NCI-H146 treated with DMSO at 0.1 percent for 48 hours (cell line): ENCODE measurements around the gene WDPCP.
A peak's percentile ranks its signal among the peaks of the same experiment; 100 is the strongest.
"Not testable (repeated sequence)": the region's sequence is repeated elsewhere in the genome, so short reads cannot be mapped to it uniquely, and the experiment has no call there.

Experiments used
- DNase-seq: peaks from one replicate; lab custom pipeline; 2025; ENCODE audit not compliant: unreplicated experiment; lab: John Stamatoyannopoulos, UW

Gene WDPCP

DNA sequence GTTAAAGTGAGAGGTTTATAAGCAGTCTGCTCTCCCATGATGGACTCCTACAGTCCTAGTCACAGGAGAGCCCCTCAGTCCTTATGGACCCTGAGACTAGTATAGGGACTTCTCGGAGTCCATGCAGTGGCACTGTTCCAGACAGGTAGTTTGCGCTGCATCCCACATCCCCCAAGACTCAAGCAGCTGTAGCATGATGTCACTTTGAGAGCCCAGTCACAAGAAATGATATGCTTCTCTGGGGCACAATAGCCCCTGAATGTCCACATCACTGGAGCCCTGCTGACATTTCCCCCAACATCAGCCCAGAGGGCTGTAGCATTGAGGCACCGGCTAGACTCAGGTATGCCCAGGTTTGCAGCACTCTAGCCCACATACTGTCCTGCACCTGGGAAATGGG, 317.6 kb downstream of the WDPCP start:
- no peak for DNase-seq

DNA sequence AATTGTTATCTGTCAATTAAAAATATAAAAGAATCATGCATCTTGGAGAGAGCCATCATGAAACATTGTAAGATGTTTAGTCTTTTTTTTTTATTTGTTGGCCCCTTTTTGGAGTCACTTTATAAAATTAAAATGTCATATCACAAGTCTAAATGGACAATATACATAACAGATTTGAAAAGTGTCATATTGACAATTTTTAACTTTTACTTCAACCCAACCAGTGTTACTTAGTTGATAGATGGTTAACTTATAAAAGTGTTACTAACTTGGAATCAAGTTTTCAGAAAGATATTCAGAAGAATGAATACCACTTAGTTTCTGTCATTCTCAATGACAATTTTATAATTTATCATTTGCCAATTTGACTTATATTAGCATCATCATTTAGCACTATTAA, 319.3 kb downstream of the WDPCP start:
- DNase-seq: no peak

DNA sequence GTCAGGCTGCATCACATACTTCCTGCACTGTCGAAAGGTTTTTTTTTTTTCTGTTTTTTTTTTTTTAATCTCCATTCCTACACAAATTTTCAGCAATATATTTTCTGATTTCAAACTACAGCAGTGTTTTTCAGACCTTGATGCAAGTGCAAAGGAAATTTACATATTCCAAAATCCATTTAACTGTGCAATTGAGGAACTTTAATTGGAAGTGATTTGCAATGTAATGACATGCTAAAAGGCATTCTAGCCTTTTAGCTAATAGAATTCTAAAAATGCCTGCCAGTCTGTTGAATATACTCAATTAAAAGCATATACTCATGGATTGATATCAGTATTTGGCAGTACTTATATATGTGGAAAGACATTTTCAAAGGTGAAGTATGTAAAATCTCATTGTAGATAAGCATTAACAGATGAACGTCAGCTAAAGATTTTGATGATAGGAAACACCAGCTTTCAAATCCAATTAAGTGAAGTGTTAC, 327.1 kb downstream of the WDPCP start:
- no peak for DNase-seq

DNA sequence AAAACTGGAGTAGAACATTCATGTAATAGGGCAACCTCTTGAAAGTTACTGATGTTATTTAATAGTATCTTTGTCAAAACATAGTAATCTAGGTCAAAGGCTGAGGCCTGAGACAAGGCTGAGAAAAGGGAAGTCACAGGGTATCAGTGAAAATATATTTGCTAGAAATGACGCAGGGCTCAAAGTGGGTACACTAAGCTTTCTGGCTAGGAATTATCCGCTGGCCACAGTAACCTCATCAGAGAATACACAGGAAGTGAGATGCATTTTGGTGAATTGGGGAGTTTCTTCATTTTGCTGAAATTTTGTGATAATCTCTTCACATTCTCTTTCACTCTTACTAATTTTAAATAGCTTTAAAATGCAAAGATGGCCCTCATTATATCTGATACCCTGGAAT, 330.8 kb downstream of the WDPCP start:
- DNase-seq: no peak

DNA sequence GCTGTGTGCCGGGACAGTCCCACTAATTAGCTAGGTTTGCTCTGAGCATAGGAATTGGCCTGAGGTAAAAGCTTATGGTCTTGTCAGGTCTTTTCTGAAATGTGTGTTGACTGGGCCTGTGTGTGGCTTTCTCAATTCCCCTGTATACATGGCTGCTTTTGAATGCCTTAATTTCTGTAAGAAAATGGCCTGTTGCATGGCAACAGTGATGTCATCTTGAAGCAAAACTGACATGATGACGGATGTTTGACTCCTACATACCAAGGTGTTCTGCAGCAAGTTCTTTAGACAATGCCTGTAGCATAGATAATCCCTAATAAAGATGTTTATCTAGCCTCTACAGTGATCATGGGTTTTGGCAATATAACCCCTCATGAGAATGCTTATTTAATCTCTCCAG, 339.1 kb downstream of the WDPCP start:
- no peak for DNase-seq

DNA sequence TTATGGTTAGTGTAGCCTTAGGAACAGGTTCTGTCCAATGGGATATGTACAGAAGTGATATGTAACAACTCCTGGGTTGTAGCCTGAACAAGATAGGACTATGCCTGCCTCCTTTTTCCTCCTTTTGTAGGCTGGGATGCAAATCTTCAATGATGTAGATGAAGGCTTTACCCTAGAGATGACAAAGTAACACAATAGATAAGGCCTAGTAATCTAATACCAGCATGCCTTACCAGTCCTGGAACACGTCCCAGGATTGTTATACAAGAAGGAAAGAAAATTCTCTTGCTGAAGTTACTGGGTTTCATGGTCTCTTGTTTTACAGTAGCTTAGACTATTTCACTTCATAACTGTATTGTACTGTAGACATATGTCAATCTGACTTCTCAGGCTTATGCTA, 345.5 kb downstream of the WDPCP start:
- no peak for DNase-seq

DNA sequence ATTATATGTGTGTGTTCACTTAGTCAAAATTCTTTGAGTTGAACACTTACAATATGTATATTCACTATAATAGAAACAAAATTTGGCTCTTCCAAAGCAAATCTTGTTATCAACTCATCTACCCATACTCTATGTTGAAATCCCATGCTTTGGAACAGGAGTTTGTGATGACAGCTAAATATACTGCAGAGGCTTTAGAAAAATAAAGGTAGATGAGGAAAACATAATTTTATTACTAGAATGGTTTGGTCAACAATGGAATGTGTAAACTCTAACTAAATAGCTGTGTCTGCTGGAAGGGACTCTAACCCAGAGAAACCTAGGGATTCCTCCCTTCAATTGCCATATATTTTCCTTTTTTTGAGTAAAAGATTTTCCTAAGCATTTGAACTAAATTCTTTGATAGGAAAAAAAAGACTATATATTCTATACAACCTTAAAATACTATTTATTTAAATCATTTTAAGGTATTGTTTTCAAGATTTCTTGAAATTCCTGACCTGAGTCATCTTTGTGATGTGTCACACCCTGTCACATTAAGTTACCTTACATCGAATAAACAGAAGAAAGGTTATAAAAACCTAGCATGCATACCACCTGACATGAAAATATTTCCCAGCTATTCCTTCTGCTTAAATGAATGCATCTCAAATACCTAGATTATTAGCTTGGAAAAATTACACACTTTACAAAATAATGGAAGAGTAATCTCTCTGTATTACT, 362.2 kb downstream of the WDPCP start:
- no peak for DNase-seq

DNA sequence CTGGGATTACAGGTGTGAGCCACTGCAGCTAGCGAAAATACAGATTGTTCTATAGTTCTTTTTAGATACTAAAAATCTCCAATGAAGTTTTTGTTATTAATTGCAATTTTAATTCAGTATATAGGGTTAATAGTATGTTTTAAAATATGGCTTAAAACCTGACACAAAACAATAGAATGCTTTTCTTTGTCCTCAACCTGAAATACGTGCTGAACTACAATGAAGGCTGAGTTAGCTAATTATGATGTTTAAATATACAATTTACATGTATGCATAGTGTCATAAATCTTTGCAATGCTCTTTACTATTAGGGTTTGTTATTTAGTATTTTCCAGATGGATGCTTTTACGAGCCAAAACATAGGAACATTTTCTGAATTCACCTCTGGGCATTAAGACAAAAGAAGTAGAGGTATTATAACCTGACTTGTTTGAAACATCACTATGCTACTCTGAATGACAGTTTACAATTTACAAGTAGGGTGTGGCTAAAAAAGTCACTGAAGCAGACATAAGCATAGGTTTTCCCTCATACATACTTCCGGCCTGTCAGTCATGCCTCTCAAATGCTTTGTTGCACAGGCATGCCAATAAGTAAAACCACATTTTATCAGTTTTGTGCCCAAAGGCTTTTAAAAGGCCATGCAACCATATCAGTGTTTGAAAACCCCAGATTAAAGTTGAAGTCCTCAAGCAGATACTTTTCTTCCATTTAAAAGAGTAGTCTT, 369.3 kb downstream of the WDPCP start:
- no peak for DNase-seq

DNA sequence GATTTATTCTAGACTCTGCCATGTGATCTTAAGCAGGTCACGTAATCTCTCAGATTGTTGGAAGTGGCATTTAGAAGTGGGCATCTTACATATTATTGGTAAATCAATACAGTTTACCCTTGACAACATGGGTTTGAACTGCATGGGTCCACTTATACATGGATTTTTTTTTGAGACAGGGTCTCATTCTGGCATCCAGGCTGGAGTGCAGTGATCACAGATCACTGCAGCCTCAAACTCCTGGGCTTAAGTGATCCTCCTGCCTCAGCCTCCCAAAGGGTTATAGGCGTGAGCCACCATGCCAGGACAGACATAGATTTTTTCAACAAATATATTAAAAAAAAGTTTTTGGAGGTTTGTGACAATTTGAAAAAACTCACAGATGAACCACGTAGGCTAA, 393.0 kb downstream of the WDPCP start:
- DNase-seq: no peak

DNA sequence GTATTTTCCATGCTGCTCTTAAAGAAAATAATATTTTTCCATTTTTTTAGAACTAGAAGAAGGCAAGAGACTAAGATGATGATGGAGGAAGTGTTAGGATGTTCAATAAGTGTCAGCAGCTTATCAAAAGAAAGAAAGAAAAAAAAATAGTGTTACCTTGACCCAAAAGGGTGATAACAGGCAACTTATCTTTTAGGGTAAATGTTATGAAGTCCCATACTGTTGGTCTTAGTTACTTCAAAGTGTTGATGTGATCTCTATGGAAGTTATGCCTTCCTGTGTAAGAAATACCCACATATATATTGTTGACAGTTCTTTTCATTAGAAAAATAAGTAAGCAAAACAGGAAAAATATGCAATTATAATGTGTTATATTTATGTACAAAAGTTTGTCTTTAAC, 394.1 kb downstream of the WDPCP start:
- no peak for DNase-seq

DNA sequence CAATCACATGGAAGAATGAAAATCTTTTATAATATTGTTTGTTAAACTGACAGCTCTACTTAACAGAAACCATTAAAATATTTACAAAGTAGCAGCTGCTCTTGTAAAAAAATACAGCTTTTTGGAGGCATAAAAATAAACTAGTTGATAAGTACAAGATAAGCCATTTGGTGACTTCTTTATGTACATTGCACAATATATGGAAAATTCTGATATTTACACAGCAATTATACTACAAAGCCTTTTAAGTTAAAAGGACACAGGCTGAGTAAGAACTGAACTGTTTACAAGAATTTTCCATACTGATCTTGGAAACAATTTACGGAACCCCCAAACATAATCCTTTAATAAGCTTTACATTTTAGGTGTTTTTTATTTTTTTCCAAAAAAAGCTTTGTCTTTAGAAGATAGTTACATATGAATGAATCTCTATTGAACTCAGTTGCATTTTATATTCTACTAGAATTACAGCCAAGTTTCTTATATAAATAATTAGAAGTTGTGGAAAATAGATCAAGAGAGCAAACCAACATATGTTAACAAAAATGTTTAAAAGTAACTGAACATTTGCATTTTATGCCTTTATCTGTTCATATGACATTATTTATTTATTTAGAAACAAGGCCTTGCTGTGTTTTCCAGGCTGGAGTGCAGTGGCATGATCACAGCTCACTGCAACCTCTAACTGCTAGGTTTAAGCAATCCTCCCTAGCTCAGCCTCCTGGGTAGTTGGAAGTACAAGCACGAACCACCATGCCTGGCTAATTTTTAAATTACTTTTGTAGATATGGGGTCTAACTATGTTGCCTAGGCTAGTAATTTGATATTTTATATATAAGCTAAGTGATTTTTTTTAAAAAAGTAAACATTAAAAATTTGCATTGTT, 395.1 kb downstream of the WDPCP start:
- DNase-seq: peak; percentile 92

DNA sequence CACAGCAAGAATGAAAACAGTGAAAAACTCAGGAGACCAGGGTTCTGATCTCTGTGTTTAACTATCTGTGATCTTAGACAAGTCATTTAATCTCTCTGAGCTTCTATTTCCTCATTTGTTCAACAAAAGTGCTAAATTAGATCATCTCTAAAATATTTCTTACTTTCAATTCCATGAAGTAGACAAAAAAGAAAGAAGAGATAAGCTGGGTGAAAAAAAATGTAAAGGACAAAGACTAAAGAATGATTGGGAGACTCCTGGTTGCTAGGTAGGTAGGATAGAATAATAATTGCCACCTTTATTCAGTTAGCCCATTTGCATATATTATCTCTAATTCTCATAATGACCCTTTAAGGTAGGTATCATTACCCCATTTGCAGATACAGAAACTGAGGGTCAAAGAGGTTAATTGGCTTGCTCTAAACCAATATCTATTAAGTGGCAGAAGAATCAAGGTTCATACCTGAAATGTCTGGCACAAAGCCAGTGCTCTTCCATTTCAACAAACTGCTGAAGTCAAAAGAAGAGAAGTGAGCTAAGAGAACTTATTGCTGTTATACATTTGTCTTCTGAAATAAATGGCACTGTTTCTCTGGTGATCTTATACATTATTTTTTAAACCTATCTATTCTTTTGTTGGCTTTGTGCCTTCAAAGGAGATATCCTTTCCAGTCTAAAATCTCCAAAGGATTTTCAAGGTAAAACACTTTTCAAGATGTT, 395.9 kb downstream of the WDPCP start:
- peak; percentile 93 for DNase-seq

DNA sequence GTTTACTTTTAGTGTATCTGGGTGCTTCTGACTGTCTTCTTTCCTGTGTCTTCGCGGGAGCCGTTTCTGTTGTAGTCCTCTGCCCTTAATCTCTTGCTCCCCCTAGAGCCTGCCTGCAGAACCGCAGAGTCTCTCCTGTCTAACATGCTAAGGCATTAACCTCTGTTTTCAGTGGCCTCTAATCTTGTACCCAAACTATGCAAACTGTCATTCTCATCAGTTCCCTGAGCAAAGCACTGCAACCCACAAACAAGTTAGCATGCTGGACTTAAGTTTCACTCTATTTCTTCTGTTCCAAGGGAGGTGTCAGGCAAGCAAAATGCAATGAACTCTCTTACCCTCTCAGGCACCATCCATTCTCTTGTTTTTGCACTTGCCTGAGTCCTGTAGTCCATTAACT, 399.3 kb downstream of the WDPCP start:
- no peak for DNase-seq

DNA sequence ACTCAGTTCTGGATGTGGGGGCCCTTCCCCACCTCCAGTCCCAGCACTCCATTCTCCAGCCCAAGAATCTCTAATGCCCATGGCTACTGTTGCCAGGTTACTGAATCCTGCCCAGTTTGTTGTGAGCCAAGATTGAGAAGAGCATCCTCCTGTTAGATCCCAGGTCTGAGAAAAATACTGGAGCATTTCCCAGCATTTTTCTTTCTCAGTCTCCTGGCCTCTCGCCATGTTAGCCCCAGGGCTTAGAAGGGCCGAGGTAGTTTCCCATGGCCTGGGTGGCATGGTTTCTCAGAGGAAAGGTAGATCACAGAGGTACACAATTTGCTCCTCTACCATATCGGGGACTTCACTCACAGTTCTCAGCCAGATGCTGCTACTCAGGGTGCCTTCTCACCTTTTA, 401.9 kb downstream of the WDPCP start:
- no peak for DNase-seq

DNA sequence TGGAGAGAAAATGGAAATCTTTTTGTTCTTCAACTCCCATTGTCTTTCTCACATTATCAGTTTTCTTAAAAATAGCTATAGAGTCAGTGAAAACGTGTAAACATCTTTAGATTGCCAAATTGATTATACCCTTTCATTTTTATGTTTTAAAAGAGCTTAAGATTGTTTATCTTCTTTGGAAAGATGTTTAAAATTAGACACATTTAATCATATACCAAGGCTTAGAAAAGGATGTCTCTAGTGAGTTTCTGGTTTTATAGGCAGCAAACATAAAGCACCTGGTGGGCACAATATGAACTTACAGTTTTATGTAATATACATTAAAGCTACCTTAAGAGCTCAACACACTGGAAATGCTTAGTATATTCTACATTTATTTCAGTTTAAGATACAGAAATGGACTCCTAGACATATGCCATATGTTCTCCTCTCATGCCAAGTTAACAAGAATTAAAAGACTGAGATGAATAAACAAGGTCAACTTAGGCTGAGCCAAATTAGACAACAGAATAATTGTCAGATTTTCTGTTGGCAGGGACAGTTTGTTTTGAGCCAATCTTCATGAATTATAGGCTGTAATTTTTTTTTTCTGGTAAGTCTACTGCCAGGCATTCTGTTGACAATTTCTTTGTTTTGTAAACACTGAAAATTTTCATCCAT, 425.0 kb downstream of the WDPCP start:
- no peak for DNase-seq

DNA sequence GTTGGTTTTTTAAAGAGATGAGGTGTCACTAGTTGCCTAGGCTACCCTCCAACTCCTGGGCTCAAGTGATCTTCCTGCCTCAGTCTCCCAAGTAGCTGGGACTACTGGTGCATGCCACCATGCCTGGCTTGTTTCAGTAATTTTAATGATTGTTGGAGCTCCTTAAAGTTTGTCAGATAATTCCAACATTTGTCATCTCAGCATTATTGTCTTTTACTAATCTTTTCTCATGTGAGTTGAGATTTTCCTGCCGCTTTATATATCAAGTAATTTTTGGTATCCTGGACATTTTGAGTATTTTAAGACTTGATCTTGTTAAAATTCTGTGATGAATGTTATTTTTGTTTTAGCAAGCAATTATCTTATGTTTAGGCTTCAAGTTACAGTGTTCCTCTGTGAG, 429.0 kb downstream of the WDPCP start:
- no peak for DNase-seq

DNA sequence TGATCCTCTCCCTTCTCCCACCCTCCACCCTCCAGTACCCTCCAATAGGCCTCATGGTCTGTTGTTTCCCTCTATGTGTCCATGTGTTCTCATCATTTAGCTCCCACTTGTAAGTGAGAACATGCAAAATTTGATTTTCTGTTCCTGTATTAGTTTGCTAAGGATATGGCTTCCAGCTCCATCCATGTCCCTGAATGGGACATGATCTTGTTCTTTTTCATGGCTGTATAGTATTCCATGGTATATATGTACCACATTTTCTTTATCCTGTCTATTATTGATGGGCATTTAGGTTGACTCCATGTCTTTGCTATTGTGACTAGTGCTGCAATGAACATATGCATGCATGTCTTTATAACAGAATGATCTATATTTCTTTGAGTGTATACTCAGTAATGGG, 451.6 kb downstream of the WDPCP start:
- not testable (repeated sequence) for DNase-seq

DNA sequence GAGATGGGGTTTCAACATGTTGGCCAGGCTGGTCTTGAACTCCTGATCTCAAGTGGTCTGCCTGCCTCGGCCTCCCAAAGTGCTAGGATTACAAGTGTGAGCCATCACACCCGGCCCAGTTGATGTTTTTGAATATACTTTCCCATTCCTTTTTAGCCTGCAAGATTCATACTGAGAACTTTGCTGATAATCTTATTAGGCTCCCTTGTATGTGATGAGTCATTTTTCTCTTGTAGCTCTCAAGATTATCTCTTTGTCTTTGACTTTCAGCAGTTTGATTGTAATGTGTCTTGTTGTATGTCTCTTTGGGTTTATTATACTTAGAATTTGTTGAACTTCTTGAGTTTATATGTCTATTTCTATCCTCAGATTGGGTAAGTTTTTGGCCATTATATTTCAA, 456.3 kb downstream of the WDPCP start:
- DNase-seq: no peak

DNA sequence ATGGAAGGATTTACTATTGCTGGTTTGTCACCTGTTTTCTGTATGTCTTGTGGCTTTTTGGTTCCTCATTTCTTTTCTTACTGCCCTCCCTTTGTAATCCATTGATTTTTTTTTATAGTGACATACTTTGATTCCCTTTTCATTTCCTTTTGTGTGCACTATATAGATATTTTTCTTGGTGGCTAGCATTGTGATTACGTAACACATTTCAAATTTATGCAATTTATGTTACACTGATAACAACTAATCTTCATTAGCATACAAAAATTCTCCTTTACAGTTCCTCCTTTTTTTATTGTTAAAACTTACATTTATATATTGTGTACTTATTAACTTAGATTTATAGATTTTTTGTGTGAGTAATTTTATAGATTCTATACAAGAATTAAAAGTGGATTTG, 457.1 kb downstream of the WDPCP start:
- no peak for DNase-seq

DNA sequence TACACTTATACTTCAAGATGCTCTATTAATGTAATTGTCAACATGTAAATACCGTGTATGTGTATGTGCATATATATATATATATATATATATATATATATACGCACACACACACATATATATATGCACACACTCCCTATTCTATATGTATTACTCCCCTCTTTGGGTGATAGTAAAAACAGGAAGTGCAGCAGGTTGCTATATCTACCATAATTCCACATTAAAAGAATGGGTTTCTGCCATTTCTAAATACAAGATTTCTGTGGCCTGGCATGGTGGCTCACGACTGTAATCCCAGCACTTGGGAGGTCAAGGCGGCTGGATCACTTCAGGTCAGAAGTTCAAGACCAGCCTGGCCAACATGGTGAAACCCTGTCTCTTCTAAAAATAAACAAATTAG, 460.7 kb downstream of the WDPCP start:
- no peak for DNase-seq

DNA sequence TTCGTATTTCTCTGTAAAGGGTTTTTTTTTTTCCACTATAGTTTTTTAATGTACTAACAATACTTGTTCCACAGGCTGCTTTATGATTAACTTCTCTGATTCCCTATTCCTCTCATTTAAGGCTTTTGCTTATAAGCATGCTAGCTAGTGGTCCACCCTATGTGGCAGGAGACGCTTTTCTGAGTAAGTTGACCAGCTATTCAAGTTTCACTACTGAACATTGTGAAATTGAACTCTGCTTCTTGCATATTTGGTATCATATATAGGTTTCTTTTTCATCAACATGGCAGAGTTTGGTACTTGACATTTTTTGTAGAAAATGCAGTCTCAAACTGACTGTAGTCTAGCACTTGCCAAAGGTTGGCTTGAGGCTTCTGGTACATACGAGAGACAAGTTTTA, 463.4 kb downstream of the WDPCP start:
- DNase-seq: no peak
